H1 (cell line): ENCODE results near the gene OR5H6. TPM values are rescaled to one million over a fixed set of nuclear protein-coding genes. Genes with fewer than 3 reads are reported as not detected.

ENCODE experiments used
- CTCF ChIA-PET: fragments of 300-600 bp; sonication (Branson Sonifier 250); formaldehyde crosslinking; loops from one replicate; lab custom pipeline; 2021; ENCODE audit not compliant: partially characterized antibody; lab: Charles Lee
- POLR2A ChIA-PET: fragments of 300-600 bp; sonication (Branson Sonifier 250); formaldehyde crosslinking; loops from one replicate; lab custom pipeline; 2021; ENCODE audit warnings: inconsistent platforms; ENCODE audit not compliant: partially characterized antibody; lab: Charles Lee
- DNase-seq, 2 experiments: peaks; one replicate each; pipeline versions ENCODE4 v3.0.0 to v3.0.0-alpha.2; 2010 to 2022; ENCODE audit warnings: low spot score in 2 of 2, low read depth in 1 of 2, mixed read lengths in 1 of 2
- FAIRE-seq: peaks from 2 replicates; lab custom pipeline; 2011; peaks lifted over from hg19 to GRCh38; lab: Jason Lieb, UNC
- H2AFZ ChIP-seq: 2 replicates; pipeline ENCODE4 v1.8.1; 2012; ENCODE audit warnings: low read length, inconsistent platforms
- H2AK5ac ChIP-seq: 2 replicates; pipeline ENCODE4 v1.6.1; 2013; ENCODE audit warnings: low read depth, low read length
- H2BK120ac ChIP-seq: replicated peaks from 2 replicates; pipeline ENCODE3; 2013; ENCODE audit warnings: low read depth, low read length, inconsistent platforms
- H2BK12ac ChIP-seq: 2 replicates; pipeline ENCODE4 v1.6.1; 2013; ENCODE audit warnings: low read depth, low read length
- H2BK15ac ChIP-seq: 2 replicates; pipeline ENCODE4 v1.6.1; 2013; ENCODE audit warnings: low read length
- H2BK20ac ChIP-seq: 2 replicates; pipeline ENCODE4 v1.6.1; 2013; ENCODE audit warnings: low read length
- H2BK5ac ChIP-seq: 2 replicates; pipeline ENCODE4 v1.6.1; 2013; ENCODE audit warnings: low read depth, low read length
- H3K14ac ChIP-seq: 2 replicates; pipeline ENCODE4 v1.6.1; 2013; ENCODE audit warnings: inconsistent platforms; ENCODE audit not compliant: insufficient read length
- H3K18ac ChIP-seq: 2 replicates; pipeline ENCODE4 v1.6.1; 2013; ENCODE audit warnings: low read length; ENCODE audit errors: extremely low read depth
- H3K23ac ChIP-seq: 2 replicates; pipeline ENCODE4 v1.6.1; 2013; ENCODE audit warnings: inconsistent platforms; ENCODE audit not compliant: insufficient read length
- H3K23me2 ChIP-seq: 2 replicates; pipeline ENCODE4 v1.6.1; 2013; ENCODE audit warnings: low read depth, low read length
- H3K27ac ChIP-seq: 2 replicates; pipeline ENCODE4 v1.6.1; 2011; ENCODE audit warnings: low read depth, low read length, inconsistent platforms
- H3K27me3 ChIP-seq, 4 experiments: replicated peaks in 1 of 4; 1 replicate in 1 of 4; 2 replicates in 3 of 4; pipeline versions ENCODE4 v1.6.1 to v1.8.1; 2011 to 2013; ENCODE audit warnings: low read length in 3 of 4, mild to moderate bottlenecking in 3 of 4, inconsistent platforms in 2 of 4, mixed read lengths in 2 of 4, moderate library complexity in 1 of 4; ENCODE audit not compliant: control insufficient read depth in 3 of 4, insufficient read depth in 3 of 4; ENCODE audit errors: extremely low read depth in 1 of 4
- H3K36me3 ChIP-seq, 4 experiments: 2 replicates each; pipeline versions ENCODE4 v1.6.1 to v1.8.1; 2011 to 2013; ENCODE audit warnings: mild to moderate bottlenecking in 4 of 4, low read length in 3 of 4, moderate library complexity in 2 of 4, control low read depth in 1 of 4, inconsistent platforms in 1 of 4; ENCODE audit not compliant: insufficient read depth in 4 of 4, control insufficient read depth in 2 of 4
- H3K4ac ChIP-seq: replicated peaks from 2 replicates; pipeline ENCODE3; 2013; ENCODE audit warnings: low read length, low read depth, mixed read lengths, inconsistent platforms; ENCODE audit not compliant: insufficient read length
- H3K4me1 ChIP-seq, 4 experiments: replicated peaks in 1 of 4; 1 replicate in 1 of 4; 2 replicates in 3 of 4; pipeline versions ENCODE4 v1.6.1 to v1.8.1; 2011 to 2013; ENCODE audit warnings: low read length in 3 of 4, inconsistent platforms in 2 of 4, mixed read lengths in 1 of 4; ENCODE audit not compliant: insufficient read depth in 4 of 4, control insufficient read depth in 3 of 4
- H3K4me2 ChIP-seq, 2 experiments: 2 replicates each; pipeline versions ENCODE4 v1.6.1 to v1.8.1; 2011 to 2013; ENCODE audit warnings: low read depth in 2 of 2, low read length in 2 of 2, control low read depth in 1 of 2, inconsistent platforms in 1 of 2, mild to moderate bottlenecking in 1 of 2; ENCODE audit not compliant: insufficient read depth in 1 of 2
- H3K4me3 ChIP-seq, 4 experiments: fragments of 200-600, 300-600 bp in 1 of 4; sonication (generic), shearing (Covaris generic), sonication (Bioruptor Twin) in 1 of 4; 2 replicates each; pipeline versions ENCODE4 v1.5.1 to v1.8.1; 2011 to 2016; ENCODE audit warnings: low read length in 4 of 4, low read depth in 3 of 4, control low read depth in 2 of 4, inconsistent platforms in 2 of 4, mild to moderate bottlenecking in 2 of 4, mixed read lengths in 1 of 4, moderate library complexity in 1 of 4; ENCODE audit not compliant: insufficient read depth in 2 of 4; ENCODE audit errors: extremely low read depth in 1 of 4
- H3K56ac ChIP-seq: replicated peaks from 2 replicates; pipeline ENCODE3; 2013; ENCODE audit warnings: low read depth, mild to moderate bottlenecking, mixed read lengths, low read length, inconsistent platforms; ENCODE audit not compliant: insufficient read length
- H3K79me1 ChIP-seq: 2 replicates; pipeline ENCODE4 v1.6.1; 2013; ENCODE audit warnings: low read depth, low read length, control low read depth
- H3K79me2 ChIP-seq, 2 experiments: 2 replicates each; pipeline versions ENCODE4 v1.6.1 to v1.8.1; 2012 to 2013; ENCODE audit warnings: low read length in 2 of 2, mild to moderate bottlenecking in 2 of 2, inconsistent platforms in 1 of 2; ENCODE audit not compliant: insufficient read depth in 2 of 2, control insufficient read depth in 1 of 2
- H3K9ac ChIP-seq, 4 experiments: replicated peaks in 1 of 4; 1 replicate in 1 of 4; 2 replicates in 3 of 4; pipeline versions ENCODE4 v1.6.1 to v1.8.1; 2011 to 2013; ENCODE audit warnings: low read depth in 3 of 4, low read length in 3 of 4, control low read depth in 2 of 4, mild to moderate bottlenecking in 2 of 4, moderate library complexity in 2 of 4, inconsistent platforms in 1 of 4; ENCODE audit errors: extremely low read depth in 1 of 4
- H3K9me3 ChIP-seq, 2 experiments: 2 replicates each; pipeline versions ENCODE4 v1.6.1 to v1.8.1; 2012 to 2013; ENCODE audit warnings: mild to moderate bottlenecking in 2 of 2, moderate library complexity in 2 of 2, control low read depth in 1 of 2, inconsistent platforms in 1 of 2, low read depth in 1 of 2, low read length in 1 of 2, mixed read lengths in 1 of 2; ENCODE audit not compliant: insufficient read depth in 2 of 2
- H4K20me1 ChIP-seq, 2 experiments: replicated peaks in 1 of 2; 2 replicates each; pipeline versions ENCODE3 to v1.8.1; 2011 to 2013; ENCODE audit warnings: inconsistent platforms in 2 of 2, low read length in 2 of 2, mild to moderate bottlenecking in 1 of 2; ENCODE audit not compliant: insufficient read depth in 2 of 2, control insufficient read depth in 1 of 2
- H4K5ac ChIP-seq: 2 replicates; pipeline ENCODE4 v1.6.1; 2013; ENCODE audit warnings: low read length, low read depth, mixed read lengths, inconsistent platforms; ENCODE audit not compliant: insufficient read length
- H4K8ac ChIP-seq: 2 replicates; pipeline ENCODE4 v1.8.0; 2013; ENCODE audit warnings: mild to moderate bottlenecking, moderate library complexity, low read length, inconsistent platforms; ENCODE audit not compliant: insufficient read depth; ENCODE audit errors: extremely low read depth
- H4K91ac ChIP-seq: replicated peaks from 2 replicates; pipeline ENCODE3; 2013; ENCODE audit warnings: low read length, mixed read lengths, inconsistent platforms; ENCODE audit not compliant: insufficient read length
- ASH2L ChIP-seq: fragments of 200-600, 300-600 bp; sonication (generic); IDR thresholded peaks from one replicate; pipeline ENCODE4 v1.7.1; 2017; ENCODE audit warnings: low read length
- HDAC2 ChIP-seq, 2 experiments: fragments of 300-600 bp in 1 of 2; sonication (generic) in 1 of 2; IDR thresholded peaks; 2 replicates each; pipeline ENCODE4 v1.6.1; 2011 to 2012; ENCODE audit warnings: low read depth in 2 of 2, low read length in 2 of 2, mild to moderate bottlenecking in 2 of 2, moderate library complexity in 2 of 2, borderline replicate concordance in 1 of 2, inconsistent platforms in 1 of 2
- KDM1A ChIP-seq: fragments of 200-600, 300-600 bp; sonication (generic); IDR thresholded peaks from 2 replicates; pipeline ENCODE4 v1.7.1; 2016; ENCODE audit warnings: mild to moderate bottlenecking, low read length, borderline replicate concordance
- POLR2A ChIP-seq, 2 experiments: IDR thresholded peaks; 1 replicate in 1 of 2; 2 replicates in 1 of 2; pipeline ENCODE4 v1.6.1; 2011; ENCODE audit warnings: low read depth in 2 of 2, low read length in 2 of 2, mild to moderate bottlenecking in 2 of 2; ENCODE audit errors: control extremely low read depth in 1 of 2
- RBBP5 ChIP-seq: IDR thresholded peaks from 2 replicates; pipeline ENCODE4 v1.7.1; 2012; ENCODE audit warnings: low read depth, mild to moderate bottlenecking, inconsistent platforms, low read length, moderate library complexity, borderline replicate concordance
- SP1 ChIP-seq: IDR thresholded peaks from 2 replicates; pipeline ENCODE4 v1.6.1; 2011; ENCODE audit warnings: low read depth, low read length
- TCF12 ChIP-seq: IDR thresholded peaks from 2 replicates; pipeline ENCODE4 v1.6.1; 2011; ENCODE audit warnings: low read depth, mild to moderate bottlenecking, low read length
- polyA plus RNA-seq, 7 experiments: library from polyadenylated mRNA; depleted of rRNA in 3 of 7; stranded (reverse) in 5 of 7; unstranded in 2 of 7; fragments of >200 nt in 5 of 7; fragments of 200-250 nt in 2 of 7; gene quantifications; 1 replicate in 5 of 7; 2 replicates in 1 of 7; 4 replicates in 1 of 7; pipeline versions ENCODE4 v1.2.1 to v1.2.3, GENCODE V29; 2011 to 2013; ENCODE audit warnings: missing spikeins in 2 of 7, mixed read lengths in 2 of 7
- total RNA-seq: library from RNA; stranded (reverse); fragmentation: NEBNext Ultra II Directional; extraction: Animal tissue kit (Norgen Biotek cat#: 25700); gene quantifications from 2 replicates; pipeline ENCODE4 v1.2.1, GENCODE V29; 2021
- TF ChIP-seq, protein P1 (sequence below): IDR thresholded peaks from 2 replicates; pipeline ENCODE4 v1.6.1; 2012; ENCODE audit warnings: low read length, inconsistent platforms
- TF ChIP-seq, protein P2 (sequence below): IDR thresholded peaks from 2 replicates; pipeline ENCODE4 v1.6.1; 2011; ENCODE audit warnings: low read length, improper control_type of control experiment

Gene OR5H6
- total and polyA plus RNA-seq, 2 of the 8 experiments (the other 6 are each of a cell fraction or from before 2014, with no cell fraction given), result 0.06 TPM; not detected in 1

DNA sequence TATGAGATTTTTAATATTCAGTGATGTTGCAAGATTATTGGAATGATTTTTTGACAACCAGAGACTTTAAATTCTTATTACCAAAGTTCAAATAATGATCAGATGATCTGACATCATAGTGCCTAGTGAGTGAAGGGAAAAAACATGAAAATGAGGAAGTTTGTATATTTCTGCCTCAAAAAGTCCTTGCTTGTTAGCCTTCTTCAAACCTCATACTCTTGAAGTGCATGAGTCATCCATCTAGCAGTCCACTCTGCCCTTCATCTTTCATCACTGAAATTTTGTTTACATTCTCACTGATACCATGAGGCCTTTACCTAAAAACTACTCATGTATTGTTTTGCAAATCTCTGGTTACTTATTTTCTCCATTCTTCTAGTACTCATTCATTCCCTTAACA is 23.9 kb upstream of the OR5H6 start:
- H3K18ac ChIP-seq, result no peak overlapping the region
- FAIRE-seq (no peak), DNase-seq (no peak)
- no peak overlapping the region for H3K9ac ChIP-seq
- H2BK120ac ChIP-seq, result no peak overlapping the region
- no peak overlapping the region for H3K56ac ChIP-seq
- no peaks in the 10 kb centered on the region for H3K36me3 ChIP-seq
- H4K91ac ChIP-seq, result no peak overlapping the region
- H4K20me1 ChIP-seq, result no peaks in the 10 kb centered on the region
- H4K5ac ChIP-seq, result no peak overlapping the region
- H2BK15ac ChIP-seq, result no peak overlapping the region
- no peaks in the 10 kb centered on the region for H3K79me2 ChIP-seq
- no peak overlapping the region for H4K8ac ChIP-seq
- H3K79me1 ChIP-seq, result no peaks in the 10 kb centered on the region
- H2AFZ ChIP-seq, result no peak overlapping the region
- no peak overlapping the region for H2BK5ac ChIP-seq
- no peak overlapping the region for H2BK12ac ChIP-seq
- no peak overlapping the region for H3K4me2 ChIP-seq
- no peak overlapping the region for H2BK20ac ChIP-seq
- H2AK5ac ChIP-seq, result no peak overlapping the region
- TF ChIP-seq POLR2A (IDR thresholded peaks at IDR 0.05; ENCODE audit: control extremely low read depth in 1 of 2, low read depth in 2 of 2, low read length in 2 of 2), result no peak
- TF ChIP-seq KDM1A, result no peak
- TF ChIP-seq TCF12, result no peak
- no peak for TF ChIP-seq SP1
- TF ChIP-seq RBBP5, result no peak
- no peak for TF ChIP-seq HDAC2 (IDR thresholded peaks at IDR 0.05; ENCODE audit: borderline replicate concordance in 1 of 2, low read depth in 2 of 2, low read length in 2 of 2)
- TF ChIP-seq, protein P1, sequence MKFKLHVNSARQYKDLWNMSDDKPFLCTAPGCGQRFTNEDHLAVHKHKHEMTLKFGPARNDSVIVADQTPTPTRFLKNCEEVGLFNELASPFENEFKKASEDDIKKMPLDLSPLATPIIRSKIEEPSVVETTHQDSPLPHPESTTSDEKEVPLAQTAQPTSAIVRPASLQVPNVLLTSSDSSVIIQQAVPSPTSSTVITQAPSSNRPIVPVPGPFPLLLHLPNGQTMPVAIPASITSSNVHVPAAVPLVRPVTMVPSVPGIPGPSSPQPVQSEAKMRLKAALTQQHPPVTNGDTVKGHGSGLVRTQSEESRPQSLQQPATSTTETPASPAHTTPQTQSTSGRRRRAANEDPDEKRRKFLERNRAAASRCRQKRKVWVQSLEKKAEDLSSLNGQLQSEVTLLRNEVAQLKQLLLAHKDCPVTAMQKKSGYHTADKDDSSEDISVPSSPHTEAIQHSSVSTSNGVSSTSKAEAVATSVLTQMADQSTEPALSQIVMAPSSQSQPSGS, result no peak
- TF ChIP-seq ASH2L, result no peak
- TF ChIP-seq, protein P2, sequence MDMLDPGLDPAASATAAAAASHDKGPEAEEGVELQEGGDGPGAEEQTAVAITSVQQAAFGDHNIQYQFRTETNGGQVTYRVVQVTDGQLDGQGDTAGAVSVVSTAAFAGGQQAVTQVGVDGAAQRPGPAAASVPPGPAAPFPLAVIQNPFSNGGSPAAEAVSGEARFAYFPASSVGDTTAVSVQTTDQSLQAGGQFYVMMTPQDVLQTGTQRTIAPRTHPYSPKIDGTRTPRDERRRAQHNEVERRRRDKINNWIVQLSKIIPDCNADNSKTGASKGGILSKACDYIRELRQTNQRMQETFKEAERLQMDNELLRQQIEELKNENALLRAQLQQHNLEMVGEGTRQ, result no peak
- H3K23ac ChIP-seq, result no peak overlapping the region
- ChIA-PET POLR2A (no interaction called here), CTCF (interaction anchor here (0.6 to 1.0 kb wide), 2 partner anchors 40 to 594 kb away, joined by 3 to 4 read pairs; no protein-coding TSS in a partner anchor)
- H3K27ac ChIP-seq, result no peak overlapping the region
- H3K4me3 ChIP-seq, result no peak overlapping the region
- H3K4ac ChIP-seq, result no peak overlapping the region
- no peaks in the 10 kb centered on the region for H3K23me2 ChIP-seq
- H3K27me3 ChIP-seq, result no peaks in the 10 kb centered on the region
- peaks cover 0 to 8% (median 1%) of the 10 kb centered on the region in 4 experiments; a peak in 5 of 7 replicates for H3K4me1 ChIP-seq
- H3K14ac ChIP-seq, result no peak overlapping the region
- no peaks in the 10 kb centered on the region for H3K9me3 ChIP-seq
